Measurements from ENCODE around the gene SMAP2.

Gene SMAP2

DNA sequence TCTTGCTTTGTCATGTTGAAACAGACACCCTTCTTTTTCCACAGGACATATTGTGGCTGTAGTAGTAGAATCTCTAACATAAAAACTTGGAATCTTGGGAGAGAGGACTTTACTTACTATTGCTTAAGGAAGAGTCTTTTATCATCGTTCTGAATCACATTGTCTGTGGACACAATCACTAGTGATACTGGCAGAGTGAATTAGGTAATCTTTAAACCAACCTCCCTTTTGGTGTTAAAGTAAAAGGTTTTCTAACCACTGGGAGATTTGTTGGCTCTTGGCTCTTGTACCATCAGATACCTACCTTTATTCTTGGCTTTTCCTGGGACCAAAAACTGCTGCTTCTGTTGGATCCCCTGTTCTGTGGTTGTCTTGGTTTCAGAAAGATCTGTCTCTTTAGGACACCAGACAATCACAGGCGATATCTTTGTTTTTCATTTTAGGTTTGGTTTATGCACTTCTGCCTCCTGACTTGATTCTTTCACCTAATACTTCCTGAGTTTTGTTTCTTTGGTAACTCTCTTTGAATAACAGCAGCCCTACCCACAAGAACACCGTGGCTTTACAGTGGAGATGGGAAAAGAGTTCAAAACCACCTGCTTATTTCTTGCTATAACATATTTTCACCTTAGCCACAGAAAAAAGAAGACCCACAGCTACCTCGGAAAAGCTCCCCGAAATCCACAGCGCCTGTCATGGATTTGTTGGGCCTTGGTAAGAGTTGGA is 40.2 kb downstream of the SMAP2 start:
- Mint-ChIP-seq H3K36me3 (ENCODE audit: low read depth) (peaks cover 98% of the 10 kb centered on the region), H3K27ac (peak overlapping the region; percentile 68), H3K4me3 (no peak overlapping the region), H3K27me3 (no peaks in the 10 kb centered on the region), H3K4me1 (ENCODE audit: low read depth) (peaks cover 36% of the 10 kb centered on the region), H3K9me3 (no peaks in the 10 kb centered on the region)

- H3K4me3 Mint-ChIP-seq = no peak overlapping the region
- H3K4me1 Mint-ChIP-seq (ENCODE audit: low read depth) = peaks cover 39% of the 10 kb centered on the region
- peaks cover 99% of the 10 kb centered on the region for H3K36me3 Mint-ChIP-seq (ENCODE audit: low read depth)
Observed at GRCh38 chr1:40414331-40414730, 40.8 kb downstream of the SMAP2 start.

GRCh38 chr1:40416709-40417108 is 43.2 kb downstream of the SMAP2 start:
- Mint-ChIP-seq H3K27me3 (no peaks in the 10 kb centered on the region), H3K9me3 (no peaks in the 10 kb centered on the region), H3K4me1 (ENCODE audit: low read depth) (peaks cover 43% of the 10 kb centered on the region), H3K36me3 (ENCODE audit: low read depth) (peaks cover 98% of the 10 kb centered on the region), H3K27ac (no peak overlapping the region), H3K4me3 (no peak overlapping the region)

More at GRCh38 chr1:40414331-40414730, 40.8 kb downstream of the SMAP2 start:
- H3K27ac Mint-ChIP-seq = peak overlapping the region; percentile 68
- no peaks in the 10 kb centered on the region for H3K9me3 Mint-ChIP-seq
- H3K27me3 Mint-ChIP-seq = no peaks in the 10 kb centered on the region

GRCh38 chr1:40421431-40422384 is 48.2 kb downstream of the SMAP2 start:
- H3K9me3 Mint-ChIP-seq = peaks cover 2% of the 10 kb centered on the region
- peaks cover 29% of the 10 kb centered on the region for H3K4me1 Mint-ChIP-seq (ENCODE audit: low read depth)
- H3K4me3 Mint-ChIP-seq = no peak overlapping the region
- H3K27me3 Mint-ChIP-seq = no peaks in the 10 kb centered on the region
- peak overlapping the region; percentile 69 for H3K27ac Mint-ChIP-seq
- peaks cover 89% of the 10 kb centered on the region for H3K36me3 Mint-ChIP-seq (ENCODE audit: low read depth)

DNA sequence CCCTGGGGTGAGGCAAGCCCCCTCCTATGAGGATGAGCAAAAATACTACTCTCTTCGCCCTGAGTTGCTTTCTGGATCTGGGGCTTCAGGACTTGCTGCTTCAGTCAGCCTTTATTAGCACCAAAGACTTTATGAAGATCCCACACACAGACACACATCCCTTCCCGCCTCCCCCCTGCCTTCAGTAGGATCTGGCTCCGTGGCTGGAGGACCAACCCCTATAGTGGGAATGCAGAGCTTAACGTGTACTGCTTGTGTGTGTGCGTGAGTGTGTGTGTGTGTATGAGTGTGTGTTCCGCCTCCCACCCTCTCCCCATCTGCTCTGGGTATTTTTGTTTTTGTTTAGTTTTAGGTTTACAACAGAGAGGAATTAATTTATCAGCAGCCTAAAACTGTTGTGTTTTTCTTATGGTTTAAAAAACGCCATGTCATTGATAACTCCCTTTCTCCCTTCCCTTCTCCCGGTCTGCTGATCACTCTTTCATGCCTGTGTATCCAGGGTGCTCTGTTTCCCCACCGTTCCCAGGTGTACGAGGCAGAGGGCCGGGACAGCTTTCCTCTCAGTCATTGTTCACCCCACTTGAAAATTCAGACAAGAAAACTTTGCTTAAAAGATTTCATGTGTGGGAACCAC is 49.2 kb downstream of the SMAP2 start:
- Mint-ChIP-seq H3K4me3 (peak overlapping the region; percentile 11), H3K36me3 (ENCODE audit: low read depth) (peaks cover 82% of the 10 kb centered on the region), H3K4me1 (ENCODE audit: low read depth) (peaks cover 29% of the 10 kb centered on the region), H3K9me3 (peaks cover 3% of the 10 kb centered on the region), H3K27ac (peak overlapping the region; percentile 56), H3K27me3 (no peaks in the 10 kb centered on the region)

DNA sequence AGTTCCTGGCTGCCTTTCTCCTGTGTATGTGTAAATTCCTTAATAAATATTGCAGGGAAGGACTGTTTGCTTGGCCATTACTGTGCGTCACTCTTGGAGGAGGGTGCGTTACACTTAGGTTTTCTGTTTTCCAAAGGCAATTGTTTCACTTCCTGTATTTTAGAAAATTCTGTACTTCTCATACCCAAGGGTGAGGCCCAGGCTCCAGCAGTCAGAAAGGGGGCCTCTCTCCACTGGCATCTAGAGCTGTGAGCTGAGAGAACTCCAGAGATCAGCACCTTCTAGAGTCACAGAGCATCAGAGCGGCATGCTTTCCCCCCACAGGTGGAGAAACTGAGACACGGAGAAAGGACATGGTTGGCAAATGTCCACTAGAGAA is 49.7 kb downstream of the SMAP2 start:
- Mint-ChIP-seq H3K27ac (no peak overlapping the region), H3K36me3 (ENCODE audit: low read depth) (peaks cover 77% of the 10 kb centered on the region)

GRCh38 chr1:40423951-40424618 is 50.6 kb downstream of the SMAP2 start:
- Mint-ChIP-seq H3K4me1 (ENCODE audit: low read depth) (peaks cover 23% of the 10 kb centered on the region), H3K27ac (no peak overlapping the region), H3K9me3 (peaks cover 3% of the 10 kb centered on the region), H3K4me3 (no peak overlapping the region), H3K27me3 (no peaks in the 10 kb centered on the region), H3K36me3 (ENCODE audit: low read depth) (peaks cover 68% of the 10 kb centered on the region)

More for the DNA sequence above, 49.7 kb downstream of the SMAP2 start:
- Mint-ChIP-seq H3K4me1 (ENCODE audit: low read depth) (peaks cover 29% of the 10 kb centered on the region), H3K9me3 (peaks cover 3% of the 10 kb centered on the region), H3K4me3 (peak overlapping the region; percentile 11), H3K27me3 (no peaks in the 10 kb centered on the region)

- peaks cover 57% of the 10 kb centered on the region for H3K36me3 Mint-ChIP-seq (ENCODE audit: low read depth)
Observed at GRCh38 chr1:40425198-40425597, 51.7 kb downstream of the SMAP2 start.

DNA sequence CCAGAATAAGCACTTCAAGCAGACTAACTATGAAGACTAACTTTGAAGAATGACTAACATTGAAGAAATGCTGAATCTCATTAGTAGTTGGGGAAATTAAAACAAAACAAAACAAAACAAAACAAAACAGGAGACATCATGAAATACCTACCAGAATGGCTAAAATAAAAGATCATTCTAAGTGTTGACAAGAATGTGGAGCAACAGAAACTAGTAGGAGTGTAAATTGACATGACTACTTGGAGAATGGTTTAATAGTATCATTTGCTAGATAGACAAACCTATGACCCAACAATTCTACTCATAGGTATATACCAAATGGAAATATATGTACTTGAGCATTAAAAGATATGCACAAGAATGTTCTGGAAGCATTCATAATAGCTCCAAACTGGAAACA is 57.9 kb downstream of the SMAP2 start:
- Mint-ChIP-seq H3K9me3 (peaks cover 3% of the 10 kb centered on the region), H3K27me3 (no peaks in the 10 kb centered on the region), H3K4me3 (no peak overlapping the region), H3K27ac (no peak overlapping the region), H3K36me3 (ENCODE audit: low read depth) (peaks cover 13% of the 10 kb centered on the region), H3K4me1 (ENCODE audit: low read depth) (no peaks in the 10 kb centered on the region)

More at GRCh38 chr1:40425198-40425597, 51.7 kb downstream of the SMAP2 start:
- Mint-ChIP-seq H3K27me3 (no peaks in the 10 kb centered on the region), H3K27ac (no peak overlapping the region), H3K9me3 (peaks cover 3% of the 10 kb centered on the region), H3K4me3 (no peak overlapping the region), H3K4me1 (ENCODE audit: low read depth) (peaks cover 23% of the 10 kb centered on the region)

GRCh38 chr1:40432644-40433390 is 59.3 kb downstream of the SMAP2 start:
- Mint-ChIP-seq H3K4me3 (no peak overlapping the region), H3K27ac (no peak overlapping the region)

DNA sequence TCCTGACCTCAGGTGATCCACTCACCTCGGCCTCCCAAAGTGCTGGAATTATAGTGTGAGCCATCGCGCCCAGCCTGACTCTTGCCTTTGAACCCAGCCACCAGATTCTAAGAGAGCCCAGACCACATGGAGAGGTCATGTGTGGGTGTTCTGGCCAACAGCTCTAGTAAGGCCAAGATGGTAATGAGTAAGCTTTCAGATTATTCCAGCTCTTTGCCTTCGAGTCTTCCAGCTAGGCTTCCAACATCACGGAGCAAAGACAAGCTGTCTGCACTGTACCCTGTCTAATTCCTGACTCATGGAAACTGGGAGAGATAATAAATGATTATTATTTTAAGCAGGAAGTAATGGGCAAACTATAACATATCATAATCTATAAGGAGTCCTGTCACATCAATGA is 61.9 kb downstream of the SMAP2 start:
- H3K4me1 Mint-ChIP-seq (ENCODE audit: low read depth) = no peaks in the 10 kb centered on the region
- H3K9me3 Mint-ChIP-seq = no peaks in the 10 kb centered on the region

More at GRCh38 chr1:40432644-40433390, 59.3 kb downstream of the SMAP2 start:
- Mint-ChIP-seq H3K9me3 (no peaks in the 10 kb centered on the region), H3K27me3 (no peaks in the 10 kb centered on the region), H3K36me3 (ENCODE audit: low read depth) (peaks cover 7% of the 10 kb centered on the region), H3K4me1 (ENCODE audit: low read depth) (no peaks in the 10 kb centered on the region)

GRCh38 chr1:40435876-40436275 is 62.3 kb downstream of the SMAP2 start:
- no peaks in the 10 kb centered on the region for H3K27me3 Mint-ChIP-seq
- peaks cover 7% of the 10 kb centered on the region for H3K36me3 Mint-ChIP-seq (ENCODE audit: low read depth)
- no peak overlapping the region for H3K27ac Mint-ChIP-seq
- H3K9me3 Mint-ChIP-seq = no peaks in the 10 kb centered on the region
- no peaks in the 10 kb centered on the region for H3K4me1 Mint-ChIP-seq (ENCODE audit: low read depth)
- H3K4me3 Mint-ChIP-seq = no peak overlapping the region

More for the DNA sequence above, 61.9 kb downstream of the SMAP2 start:
- Mint-ChIP-seq H3K27me3 (no peaks in the 10 kb centered on the region), H3K36me3 (ENCODE audit: low read depth) (peaks cover 7% of the 10 kb centered on the region), H3K4me3 (no peak overlapping the region), H3K27ac (no peak overlapping the region)

DNA sequence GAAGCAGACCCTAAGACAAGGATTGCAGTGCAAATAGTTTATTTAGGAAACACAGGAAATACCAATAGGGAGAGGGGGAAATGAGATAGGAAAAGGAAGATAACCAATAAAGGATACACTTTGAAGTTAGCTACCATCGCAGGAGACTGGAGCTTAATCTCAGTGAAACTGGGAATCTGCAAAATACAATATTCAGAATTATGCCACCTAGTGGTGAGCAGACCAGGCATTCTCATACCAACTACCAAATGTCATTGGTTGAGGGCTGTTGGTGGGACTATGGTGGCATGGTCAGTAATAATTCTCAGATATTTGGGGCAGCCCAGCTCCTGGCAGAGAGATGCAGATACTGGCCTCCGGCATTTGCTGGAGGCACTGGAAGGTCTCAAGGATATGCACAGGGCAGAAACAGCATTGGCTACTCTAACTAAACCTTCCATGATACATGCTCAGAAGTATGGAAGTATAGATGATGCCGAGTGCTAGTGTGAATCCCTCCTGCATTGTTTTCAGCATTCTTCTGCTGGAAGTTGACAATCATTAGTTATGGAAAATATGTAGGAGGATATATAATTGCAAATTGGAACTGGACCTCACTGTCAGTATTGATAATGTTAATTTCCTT is 65.0 kb downstream of the SMAP2 start:
- Mint-ChIP-seq H3K27ac (no peak overlapping the region), H3K4me1 (ENCODE audit: low read depth) (no peaks in the 10 kb centered on the region), H3K9me3 (no peaks in the 10 kb centered on the region), H3K27me3 (no peaks in the 10 kb centered on the region), H3K4me3 (no peak overlapping the region), H3K36me3 (ENCODE audit: low read depth) (no peaks in the 10 kb centered on the region)

Data from stimulated activated naive CD8-positive, alpha-beta T cell treated with anti-CD3 and anti-CD28 coated beads, Interleukin-15, Interleukin-2, amounts not matched to agents 100 ng/mL and 50 ng/mL, for 24 hours (primary cell).